Heart left ventricle (tissue), 13 donors: ENCODE measurements around the gene HIGD1C.

Experiments
- CTCF ChIP-seq, 12 donors: fragments of 200-600 bp; sonication (generic) in 4 of 12; IDR thresholded peaks; one replicate each; pipeline versions ENCODE4 v1.5.0 to v1.8.0; 2018 to 2022; ENCODE audit warnings: antibody characterized with exemption in 12 of 12, mild to moderate bottlenecking in 5 of 12
- POLR2A ChIP-seq, 2 donors: fragments of 450-650 bp; IDR thresholded peaks; one replicate each; pipeline ENCODE4 v1.6.1; 2017; ENCODE audit warnings: antibody characterized with exemption in 2 of 2, mild to moderate bottlenecking in 2 of 2, moderate library complexity in 2 of 2
- donor health status: ischemic (EF 13 %, LVEDD 7.1; RV severe dilation, severe dysfunction).
- donor health status: DM: no; HTN: yes; CAD: no.
- donor health status: DM: no; HTN: no; CAD: no.
- donor health status: ischemic (EF 25% LVEDD 6.9; RV normal size, moderate dysfunction).
- donor health status: ischemic (EF 25% LVEDD 5.7; RV mildly dilated, moderate dysfunction).
- donor health status: ischemic (EF 35%, LVEDD 5.7; RV mildly dilated, moderate dysfunction).
- donor health status: nonischemic (EF 11% LVEDD 7.7; RV severe dilation, severe dysfunction).
- donor health status: DM: yes; HTN: yes; CAD: no.
- donor health status: PGD.
- donor health status: ischemic (EF 29% LVEDD 5.4; RV normal size, mild dysfunction).
- donor health status: nonischemic (EF 23%, LVEDD 6.1; RV moderate dilation, normal function).

GRCh38 chr12:50947933-50948626 lies 4.3 kb upstream of the HIGD1C start:
- no peak for TF ChIP-seq CTCF (IDR thresholded peaks at IDR 0.05)
- no peak for TF ChIP-seq POLR2A (IDR thresholded peaks at IDR 0.05)
